Transverse colon (tissue), 3 donors: ENCODE data around the gene GPR156.

Source experiments
- EP300 ChIP-seq: sonication (generic); formaldehyde crosslinking; IDR thresholded peaks from one replicate; pipeline ENCODE4 v1.6.1; 2017; ENCODE audit warnings: antibody characterized with exemption, low read depth
- POLR2AphosphoS5 ChIP-seq, 3 donors: sonication (generic); formaldehyde crosslinking; IDR thresholded peaks; one replicate each; pipeline ENCODE4 v1.6.1; 2016; ENCODE audit warnings: antibody characterized with exemption in 3 of 3

DNA sequence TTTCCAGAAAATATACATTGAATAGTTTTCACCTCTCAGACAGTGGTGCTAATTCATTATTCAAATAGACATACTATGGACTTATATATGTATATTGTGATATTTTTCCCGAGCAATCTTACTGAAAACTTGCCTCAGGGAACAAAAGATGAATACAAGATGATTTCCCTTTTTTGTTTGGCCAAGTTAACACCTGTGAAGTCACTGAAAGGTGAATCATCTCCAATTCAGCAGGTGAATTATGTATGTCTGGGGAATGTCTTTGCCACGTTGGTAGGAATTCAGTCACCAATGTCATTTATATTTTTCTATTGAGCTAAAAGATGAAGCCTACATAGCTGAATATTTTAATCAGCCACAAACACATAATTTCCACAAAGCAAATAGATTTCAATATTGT is 88.2 kb downstream of the GPR156 start:
- TF ChIP-seq POLR2AphosphoS5 (IDR thresholded peaks at IDR 0.05): no peak
- no peak for TF ChIP-seq EP300
